ENCODE measurements around the gene CREB3L2.

DNA sequence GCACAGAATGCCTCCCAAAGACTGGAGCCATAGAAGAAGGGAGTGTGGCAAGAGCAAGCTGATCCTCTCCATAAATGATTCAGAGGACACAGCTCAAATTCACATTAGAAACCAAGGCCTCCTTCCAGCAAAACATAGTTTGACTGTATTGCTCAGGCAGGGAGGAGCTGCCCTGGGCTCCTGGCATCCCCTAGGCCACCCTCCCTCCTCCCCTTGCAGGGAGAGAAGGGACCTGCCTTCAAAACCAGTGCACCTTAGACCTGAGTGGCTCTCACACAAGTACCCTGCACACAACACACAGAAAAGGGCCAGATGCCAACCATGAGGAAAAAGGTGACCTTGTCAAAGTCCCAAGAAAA, 64.7 kb downstream of the CREB3L2 start:
- TF ChIP-seq, protein P1, sequence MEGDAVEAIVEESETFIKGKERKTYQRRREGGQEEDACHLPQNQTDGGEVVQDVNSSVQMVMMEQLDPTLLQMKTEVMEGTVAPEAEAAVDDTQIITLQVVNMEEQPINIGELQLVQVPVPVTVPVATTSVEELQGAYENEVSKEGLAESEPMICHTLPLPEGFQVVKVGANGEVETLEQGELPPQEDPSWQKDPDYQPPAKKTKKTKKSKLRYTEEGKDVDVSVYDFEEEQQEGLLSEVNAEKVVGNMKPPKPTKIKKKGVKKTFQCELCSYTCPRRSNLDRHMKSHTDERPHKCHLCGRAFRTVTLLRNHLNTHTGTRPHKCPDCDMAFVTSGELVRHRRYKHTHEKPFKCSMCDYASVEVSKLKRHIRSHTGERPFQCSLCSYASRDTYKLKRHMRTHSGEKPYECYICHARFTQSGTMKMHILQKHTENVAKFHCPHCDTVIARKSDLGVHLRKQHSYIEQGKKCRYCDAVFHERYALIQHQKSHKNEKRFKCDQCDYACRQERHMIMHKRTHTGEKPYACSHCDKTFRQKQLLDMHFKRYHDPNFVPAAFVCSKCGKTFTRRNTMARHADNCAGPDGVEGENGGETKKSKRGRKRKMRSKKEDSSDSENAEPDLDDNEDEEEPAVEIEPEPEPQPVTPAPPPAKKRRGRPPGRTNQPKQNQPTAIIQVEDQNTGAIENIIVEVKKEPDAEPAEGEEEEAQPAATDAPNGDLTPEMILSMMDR (IDR thresholded peaks at IDR 0.05) = no peak
- TF ChIP-seq POLR2A (IDR thresholded peaks at IDR 0.05) = no peak

All from lower leg skin (tissue), 3 donors.